ENCODE data around the gene MCM10.

DNA sequence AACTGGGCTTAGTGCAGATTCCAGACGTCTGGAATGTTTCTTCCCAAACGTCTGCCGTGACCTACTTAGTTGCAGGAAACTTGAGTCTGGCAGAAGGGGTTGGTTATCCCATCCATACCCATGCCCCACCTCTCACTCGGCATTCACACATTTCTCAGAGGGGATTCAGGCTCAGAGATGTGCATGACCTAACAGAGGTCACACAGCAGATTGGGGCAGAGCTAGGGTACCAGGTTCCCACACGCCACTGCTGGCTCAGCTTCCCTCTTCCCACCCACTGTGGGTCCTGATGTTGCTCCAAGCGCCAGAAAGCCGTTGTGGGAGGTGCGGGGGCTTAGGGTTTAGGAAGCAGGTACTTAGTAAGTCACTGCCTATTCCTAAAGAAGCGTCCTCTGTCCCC, 69.8 kb downstream of the MCM10 start:
- TF ChIP-seq, protein P1, sequence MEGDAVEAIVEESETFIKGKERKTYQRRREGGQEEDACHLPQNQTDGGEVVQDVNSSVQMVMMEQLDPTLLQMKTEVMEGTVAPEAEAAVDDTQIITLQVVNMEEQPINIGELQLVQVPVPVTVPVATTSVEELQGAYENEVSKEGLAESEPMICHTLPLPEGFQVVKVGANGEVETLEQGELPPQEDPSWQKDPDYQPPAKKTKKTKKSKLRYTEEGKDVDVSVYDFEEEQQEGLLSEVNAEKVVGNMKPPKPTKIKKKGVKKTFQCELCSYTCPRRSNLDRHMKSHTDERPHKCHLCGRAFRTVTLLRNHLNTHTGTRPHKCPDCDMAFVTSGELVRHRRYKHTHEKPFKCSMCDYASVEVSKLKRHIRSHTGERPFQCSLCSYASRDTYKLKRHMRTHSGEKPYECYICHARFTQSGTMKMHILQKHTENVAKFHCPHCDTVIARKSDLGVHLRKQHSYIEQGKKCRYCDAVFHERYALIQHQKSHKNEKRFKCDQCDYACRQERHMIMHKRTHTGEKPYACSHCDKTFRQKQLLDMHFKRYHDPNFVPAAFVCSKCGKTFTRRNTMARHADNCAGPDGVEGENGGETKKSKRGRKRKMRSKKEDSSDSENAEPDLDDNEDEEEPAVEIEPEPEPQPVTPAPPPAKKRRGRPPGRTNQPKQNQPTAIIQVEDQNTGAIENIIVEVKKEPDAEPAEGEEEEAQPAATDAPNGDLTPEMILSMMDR (conservative IDR thresholded peaks at IDR 0.05; ENCODE audit: low read depth, low read length), result no peak
- TF ChIP-seq EZH2 (IDR thresholded peaks at IDR 0.05; ENCODE audit: low read length, unreplicated experiment), result no peak

All from PC-3 (cell line).